IPS-15b (cell line): ENCODE measurements around the gene TNIK.

ENCODE experiments used
- H3K27me3 ChIP-seq: one replicate; pipeline ENCODE4 v1.6.1; 2013; ENCODE audit warnings: low read length; ENCODE audit not compliant: control insufficient read depth, insufficient read depth
- H3K36me3 ChIP-seq: one replicate; pipeline ENCODE4 v1.6.1; 2013; ENCODE audit warnings: low read length; ENCODE audit not compliant: control insufficient read depth, insufficient read depth
- H3K4me1 ChIP-seq: one replicate; pipeline ENCODE4 v1.6.1; 2013; ENCODE audit warnings: mild to moderate bottlenecking, low read length; ENCODE audit not compliant: control insufficient read depth, insufficient read depth
- H3K4me3 ChIP-seq: one replicate; pipeline ENCODE4 v1.5.1; 2013; ENCODE audit warnings: low read depth, low read length
- H3K9ac ChIP-seq: one replicate; pipeline ENCODE4 v1.6.1; 2013; ENCODE audit warnings: low read depth, mild to moderate bottlenecking, low read length
- H3K9me3 ChIP-seq: one replicate; pipeline ENCODE4 v1.6.1; 2013; ENCODE audit warnings: mild to moderate bottlenecking, low read length; ENCODE audit not compliant: control insufficient read depth, insufficient read depth

The TNIK gene

DNA sequence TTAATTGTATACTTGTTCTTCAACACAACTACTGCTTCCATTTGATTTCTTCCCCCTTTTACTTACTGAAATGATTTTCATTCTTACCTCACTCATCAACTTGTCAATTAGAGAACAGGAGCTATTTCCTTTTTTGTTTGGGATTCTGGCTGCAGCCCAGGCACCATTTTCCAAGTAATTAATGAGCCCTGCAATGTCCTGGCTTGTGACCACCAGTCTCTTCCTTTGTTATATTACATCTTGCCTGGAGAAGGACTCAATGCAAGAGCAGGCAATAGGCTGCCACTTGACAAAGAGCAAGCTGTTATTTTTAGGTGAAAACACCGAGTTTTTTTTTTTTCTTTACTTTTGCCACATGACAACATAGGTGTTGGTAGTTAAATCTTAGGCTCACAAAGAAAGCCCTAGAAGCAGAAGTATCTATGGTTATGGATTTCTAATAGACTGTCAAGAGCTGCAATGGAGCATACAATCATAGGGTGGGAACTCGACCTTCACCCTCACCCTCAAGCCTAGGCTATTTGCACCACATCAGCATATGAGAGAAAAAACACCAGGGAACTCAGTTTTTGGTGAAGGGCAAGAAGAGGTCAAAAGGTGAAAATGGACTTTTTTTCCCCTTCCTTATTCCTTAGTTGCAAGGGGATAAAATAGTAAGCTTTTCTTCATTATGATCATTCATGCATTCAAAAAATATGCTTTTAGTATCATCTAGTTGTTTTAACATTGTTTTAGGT, 114.9 kb downstream of the TNIK start:
- Histone ChIP-seq H3K4me3 (no peak overlapping the region), H3K36me3 (no peaks in the 10 kb centered on the region), H3K4me1 (peaks cover 13% of the 10 kb centered on the region), H3K9me3 (no peaks in the 10 kb centered on the region), H3K9ac (no peak overlapping the region), H3K27me3 (no peaks in the 10 kb centered on the region)

DNA sequence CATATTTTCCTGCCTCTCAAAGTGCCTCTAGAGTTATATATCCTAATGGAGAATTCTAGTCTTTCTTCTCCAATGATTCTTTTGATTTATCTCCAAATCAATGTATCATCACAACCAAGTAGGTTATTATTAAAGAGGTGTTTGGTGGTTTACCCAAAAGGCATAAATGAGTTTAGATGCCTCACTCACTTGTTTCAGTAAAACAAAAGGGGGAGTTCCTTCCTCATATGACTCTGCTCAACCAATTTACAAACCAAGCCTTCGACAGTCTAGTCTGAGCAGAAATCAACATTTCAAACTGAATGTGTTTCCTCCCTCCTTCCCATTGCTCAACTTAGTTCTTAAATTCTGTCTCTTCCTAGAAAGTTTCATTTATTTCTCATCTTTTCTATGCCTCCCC, 116.5 kb downstream of the TNIK start:
- H3K9me3 ChIP-seq, result no peaks in the 10 kb centered on the region
- H3K36me3 ChIP-seq, result no peaks in the 10 kb centered on the region
- H3K4me1 ChIP-seq, result peaks cover 13% of the 10 kb centered on the region
- H3K27me3 ChIP-seq, result no peaks in the 10 kb centered on the region
- no peak overlapping the region for H3K4me3 ChIP-seq
- H3K9ac ChIP-seq, result no peak overlapping the region

DNA sequence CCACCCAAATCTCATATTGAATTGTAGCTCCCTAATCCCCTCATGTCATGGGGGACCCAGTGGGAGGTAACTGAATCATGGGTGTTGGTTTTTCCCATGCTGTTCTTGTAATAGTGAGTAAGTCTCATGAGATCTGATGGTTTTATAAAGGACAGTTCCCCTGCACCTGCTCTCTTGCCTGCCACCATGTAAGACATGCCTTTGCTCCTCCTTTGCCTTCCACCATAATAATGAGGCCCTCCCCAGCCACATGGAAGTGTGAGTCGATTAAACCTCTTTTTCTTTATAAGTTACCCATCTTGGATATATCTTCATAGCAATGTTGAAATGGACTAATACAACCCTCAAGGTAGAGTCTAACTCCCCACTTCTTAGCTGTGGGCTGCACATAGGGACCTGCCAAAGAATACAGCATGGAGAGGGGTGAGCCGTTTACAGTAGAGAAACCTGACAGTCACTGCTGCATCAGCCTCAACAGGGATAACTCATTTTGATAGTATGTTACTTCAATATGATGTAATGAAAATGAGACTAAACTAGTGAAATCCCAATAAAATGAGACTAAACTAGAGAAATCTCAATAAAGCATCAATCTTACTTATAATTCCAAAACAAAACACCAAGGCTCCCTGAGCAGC, 117.3 kb downstream of the TNIK start:
- Histone ChIP-seq H3K9me3 (no peaks in the 10 kb centered on the region), H3K36me3 (no peaks in the 10 kb centered on the region), H3K27me3 (no peaks in the 10 kb centered on the region), H3K4me3 (no peak overlapping the region), H3K4me1 (peaks cover 12% of the 10 kb centered on the region), H3K9ac (no peak overlapping the region)

DNA sequence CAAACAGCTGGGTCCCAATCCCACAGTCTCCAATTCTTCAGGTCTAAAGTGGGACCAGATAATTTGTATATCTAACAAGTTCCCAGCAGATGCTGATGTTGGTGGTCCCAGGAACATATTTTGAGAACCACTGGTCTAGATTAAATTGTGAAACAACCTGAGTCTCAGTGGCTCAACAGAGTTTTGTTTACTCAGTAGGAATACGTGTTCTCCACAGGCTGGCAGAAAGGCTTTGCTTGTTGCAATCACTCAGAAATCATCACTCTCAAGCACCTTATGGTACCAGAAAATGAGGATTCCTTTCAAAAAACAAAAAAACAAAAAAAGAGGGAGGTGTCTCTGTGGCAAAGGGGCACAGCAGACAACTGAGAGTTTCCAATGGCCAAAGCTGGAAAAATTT, 118.0 kb downstream of the TNIK start:
- H3K9me3 ChIP-seq, result no peaks in the 10 kb centered on the region
- H3K4me3 ChIP-seq, result no peak overlapping the region
- no peaks in the 10 kb centered on the region for H3K27me3 ChIP-seq
- peaks cover 7% of the 10 kb centered on the region for H3K4me1 ChIP-seq
- no peak overlapping the region for H3K9ac ChIP-seq
- no peaks in the 10 kb centered on the region for H3K36me3 ChIP-seq

DNA sequence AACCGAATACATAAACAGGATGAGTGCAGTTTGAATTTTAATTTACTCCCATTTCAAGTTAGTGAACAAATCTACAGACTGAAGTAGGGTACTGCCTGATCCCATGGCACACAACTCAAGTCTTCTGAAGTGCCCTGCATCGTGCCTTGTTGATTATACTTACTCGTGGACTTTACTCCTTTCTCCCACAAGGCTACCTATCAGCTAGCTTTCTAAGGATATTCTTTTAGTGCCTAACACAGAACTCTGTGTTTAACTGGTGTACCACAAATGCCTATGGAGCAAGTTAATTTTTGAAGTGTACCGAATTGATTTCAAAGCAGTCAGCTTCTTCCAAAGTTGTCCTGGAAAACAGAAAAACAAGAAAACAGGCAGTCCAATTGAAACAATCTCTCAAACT, 119.8 kb downstream of the TNIK start:
- Histone ChIP-seq H3K4me3 (no peak overlapping the region), H3K9me3 (no peaks in the 10 kb centered on the region), H3K4me1 (peaks cover 4% of the 10 kb centered on the region), H3K27me3 (no peaks in the 10 kb centered on the region), H3K36me3 (no peaks in the 10 kb centered on the region), H3K9ac (no peak overlapping the region)

DNA sequence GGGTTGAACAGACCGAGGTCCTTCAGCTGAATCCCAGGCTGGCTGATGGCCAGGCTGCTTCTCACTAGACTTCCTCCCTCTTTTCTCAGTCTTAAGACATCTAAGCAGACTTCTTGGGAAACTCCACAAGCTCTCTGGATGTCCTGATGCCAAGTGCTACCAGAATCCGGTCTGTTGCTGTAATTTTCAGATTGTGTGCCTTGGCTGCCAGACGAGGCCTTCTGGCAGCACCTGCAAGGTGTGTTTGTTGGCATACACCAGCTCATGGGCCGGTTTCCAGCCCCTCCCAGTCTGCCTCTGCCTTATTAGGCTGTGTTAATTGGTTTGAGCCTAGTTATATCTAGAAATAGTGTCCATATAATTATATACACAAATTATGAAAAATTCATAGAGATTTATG, 120.6 kb downstream of the TNIK start:
- Histone ChIP-seq H3K9ac (no peak overlapping the region), H3K27me3 (no peaks in the 10 kb centered on the region), H3K36me3 (no peaks in the 10 kb centered on the region), H3K4me3 (no peak overlapping the region), H3K9me3 (no peaks in the 10 kb centered on the region), H3K4me1 (no peaks in the 10 kb centered on the region)

DNA sequence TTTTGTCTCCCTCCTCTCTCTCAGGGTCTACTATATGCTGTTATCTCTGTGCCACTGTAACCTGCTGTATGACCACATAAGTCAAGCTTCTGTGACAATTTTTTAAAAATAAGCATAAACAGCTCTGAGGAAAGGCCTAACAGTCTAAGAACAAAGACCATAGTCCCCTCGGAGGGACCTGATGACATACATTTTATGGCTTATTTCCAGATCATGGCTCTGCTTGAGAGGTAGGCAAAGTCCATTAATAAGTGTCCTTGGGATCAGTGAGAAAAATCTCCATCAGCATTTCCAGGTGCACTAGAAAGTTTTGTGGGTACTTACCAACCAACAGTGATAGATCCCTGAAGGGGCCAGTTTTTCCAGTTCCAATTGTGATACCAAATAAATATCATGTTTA, 123.8 kb downstream of the TNIK start:
- Histone ChIP-seq H3K4me3 (no peak overlapping the region), H3K4me1 (no peaks in the 10 kb centered on the region), H3K9ac (no peak overlapping the region), H3K36me3 (no peaks in the 10 kb centered on the region), H3K27me3 (no peaks in the 10 kb centered on the region), H3K9me3 (no peaks in the 10 kb centered on the region)

DNA sequence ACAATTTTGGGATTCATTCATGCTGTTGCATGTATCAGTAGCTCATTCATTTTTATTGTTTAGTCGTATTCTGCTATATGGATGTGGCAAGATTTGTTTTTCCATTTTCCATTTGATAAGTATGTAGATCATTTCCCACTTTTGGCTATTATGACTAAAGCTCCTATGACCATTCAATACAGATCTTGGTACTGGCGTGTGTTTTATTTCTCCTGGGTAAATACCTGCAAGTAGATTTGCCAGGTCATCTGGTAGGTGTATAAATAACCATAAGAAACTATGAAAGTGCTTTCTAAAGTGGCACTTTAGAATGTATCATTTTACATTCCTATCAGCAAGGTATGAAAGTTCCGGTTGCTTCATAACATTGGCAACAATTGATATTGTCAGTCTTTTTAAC, 124.6 kb downstream of the TNIK start:
- Histone ChIP-seq H3K27me3 (no peaks in the 10 kb centered on the region), H3K4me1 (peaks cover 5% of the 10 kb centered on the region), H3K9ac (no peak overlapping the region), H3K4me3 (no peak overlapping the region), H3K36me3 (no peaks in the 10 kb centered on the region), H3K9me3 (no peaks in the 10 kb centered on the region)

DNA sequence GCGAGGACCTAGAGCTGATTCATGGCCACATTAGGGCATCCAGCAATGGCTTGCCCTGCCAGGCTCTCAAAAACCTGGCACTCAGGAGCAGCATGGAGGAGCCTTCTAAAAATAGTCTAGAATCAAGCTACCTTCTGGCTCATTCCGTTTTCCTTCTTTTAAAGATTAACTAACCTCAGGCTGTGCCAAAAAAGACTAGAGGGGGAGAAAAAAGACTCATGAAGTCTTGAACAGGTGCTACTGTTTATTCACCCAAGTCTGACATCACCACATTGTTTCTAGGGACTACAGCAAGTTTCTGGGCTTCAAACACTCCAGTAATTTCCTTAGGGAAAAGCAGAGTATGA, 125.8 kb downstream of the TNIK start:
- Histone ChIP-seq H3K4me3 (no peak overlapping the region), H3K27me3 (no peaks in the 10 kb centered on the region), H3K4me1 (peaks cover 6% of the 10 kb centered on the region), H3K36me3 (no peaks in the 10 kb centered on the region), H3K9ac (no peak overlapping the region), H3K9me3 (no peaks in the 10 kb centered on the region)

DNA sequence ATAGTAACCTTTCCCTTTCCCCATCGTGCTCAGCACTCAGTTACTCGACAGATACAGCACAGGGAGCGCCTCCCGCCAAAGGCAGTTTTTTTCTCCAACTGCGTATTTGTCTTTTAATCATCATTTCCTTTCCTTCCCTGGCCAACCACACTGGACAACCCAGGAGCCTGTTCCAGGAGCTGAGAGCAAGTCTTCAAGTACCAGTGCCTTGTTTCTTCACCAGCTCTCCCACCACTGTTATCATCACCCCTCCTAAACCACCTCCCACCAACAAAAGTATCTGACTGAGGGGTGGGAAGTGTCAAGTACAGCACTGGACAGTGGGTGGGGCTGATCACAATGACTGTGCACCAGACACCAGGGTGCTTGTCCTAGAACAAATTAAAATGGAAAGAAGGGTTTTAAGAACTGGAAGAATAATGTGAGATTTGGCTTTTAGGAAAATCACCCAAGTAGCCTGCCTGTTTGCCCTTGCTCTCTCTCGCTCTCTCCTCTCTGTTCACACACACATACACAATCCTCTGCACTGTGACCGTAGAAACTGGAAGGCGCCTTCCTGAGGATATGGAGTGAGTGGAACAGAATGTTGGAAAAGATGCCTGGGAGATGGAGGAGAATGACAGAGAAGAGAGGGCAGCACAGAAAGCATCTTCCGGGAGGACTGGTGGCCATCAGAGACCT, 126.3 kb downstream of the TNIK start:
- Histone ChIP-seq H3K9ac (no peak overlapping the region), H3K36me3 (no peaks in the 10 kb centered on the region), H3K9me3 (no peaks in the 10 kb centered on the region), H3K27me3 (no peaks in the 10 kb centered on the region), H3K4me3 (no peak overlapping the region), H3K4me1 (peaks cover 7% of the 10 kb centered on the region)

DNA sequence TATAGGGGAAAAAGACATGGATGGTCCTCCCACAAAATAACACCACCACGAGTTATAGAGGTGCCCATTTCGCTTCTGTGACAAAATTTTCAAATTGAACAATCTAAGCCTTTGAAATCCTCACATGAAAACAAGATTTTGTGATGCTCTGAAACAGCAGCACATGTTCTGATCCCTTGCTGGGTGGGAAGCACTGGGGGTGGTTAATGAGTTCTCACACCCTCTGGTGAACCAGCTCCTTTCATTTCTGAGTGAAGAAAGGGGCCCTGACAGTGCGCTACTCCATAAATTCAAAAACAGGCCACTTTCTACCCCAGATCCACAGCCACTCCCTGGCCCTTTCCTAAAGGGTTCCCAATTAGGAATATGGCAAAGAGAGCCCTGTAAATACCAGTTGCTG, 129.3 kb downstream of the TNIK start:
- H3K9ac ChIP-seq, result no peak overlapping the region
- H3K9me3 ChIP-seq, result no peaks in the 10 kb centered on the region
- H3K4me1 ChIP-seq, result peaks cover 8% of the 10 kb centered on the region
- no peak overlapping the region for H3K4me3 ChIP-seq
- H3K36me3 ChIP-seq, result no peaks in the 10 kb centered on the region
- no peaks in the 10 kb centered on the region for H3K27me3 ChIP-seq

DNA sequence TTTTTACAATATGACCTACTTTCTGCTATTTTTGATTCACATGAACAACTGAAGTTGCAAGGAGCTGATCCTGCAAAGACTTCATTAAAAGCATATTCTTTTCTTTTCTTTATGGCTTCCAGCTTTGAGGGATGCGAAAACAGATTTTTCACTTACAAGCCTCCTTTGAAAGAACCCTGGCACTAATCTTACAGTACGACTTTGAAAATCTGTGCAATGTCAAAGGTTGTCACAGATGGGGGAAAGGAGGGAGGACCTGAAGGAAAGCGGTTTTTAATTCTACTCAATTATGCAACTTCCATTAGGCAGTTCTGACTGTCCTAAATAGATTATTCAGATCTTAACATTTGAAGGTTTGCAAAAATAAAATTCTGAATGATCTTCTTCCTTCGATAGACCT, 130.5 kb downstream of the TNIK start:
- H3K4me1 ChIP-seq, result peaks cover 8% of the 10 kb centered on the region
- no peak overlapping the region for H3K9ac ChIP-seq
- no peaks in the 10 kb centered on the region for H3K36me3 ChIP-seq
- no peak overlapping the region for H3K4me3 ChIP-seq
- no peaks in the 10 kb centered on the region for H3K27me3 ChIP-seq
- no peaks in the 10 kb centered on the region for H3K9me3 ChIP-seq
